Activated CD8-positive, alpha-beta T cell treated with anti-CD3 and anti-CD28 coated beads for 36 hours (primary cell): ENCODE data around the gene EMC9. TPM values are rescaled to one million over a fixed set of nuclear protein-coding genes. Genes with fewer than 3 reads are reported as not detected.

Experiments used
- ATAC-seq: fragments of 200-7000 bp; cut with Tn5 transposase; one replicate; pipeline ENCODE4 v1.10.0; 2021; ENCODE audit warnings: mild to moderate bottlenecking, moderate library complexity
- CTCF ChIA-PET: fragments of 350-600 bp; sonication (Branson Sonifier 250); formaldehyde crosslinking; loops from one replicate; lab custom pipeline; 2021; ENCODE audit warnings: antibody characterized with exemption; lab: Charles Lee
- POLR2A ChIA-PET: fragments of 350-600 bp; sonication (Branson Sonifier 250); formaldehyde crosslinking; loops from one replicate; lab custom pipeline; 2021; ENCODE audit warnings: antibody characterized with exemption; lab: Charles Lee
- DNase-seq: peaks from one replicate; pipeline ENCODE4 v3.0.0-alpha.2; 2020
- H3K27ac Mint-ChIP-seq: one replicate; pipeline ENCODE4 v1.8.0; 2021; ENCODE audit warnings: mild to moderate bottlenecking, mixed read lengths
- H3K27me3 Mint-ChIP-seq: one replicate; pipeline ENCODE4 v1.8.0; 2021; ENCODE audit warnings: mixed read lengths
- H3K36me3 Mint-ChIP-seq: one replicate; pipeline ENCODE4 v1.8.0; 2021; ENCODE audit warnings: low read depth, mixed read lengths
- H3K4me1 Mint-ChIP-seq: one replicate; pipeline ENCODE4 v1.8.0; 2021; ENCODE audit warnings: low read depth, mixed read lengths
- H3K4me3 Mint-ChIP-seq: one replicate; pipeline ENCODE4 v1.8.0; 2021; ENCODE audit warnings: mild to moderate bottlenecking, moderate library complexity, mixed read lengths
- H3K9me3 Mint-ChIP-seq: one replicate; pipeline ENCODE4 v1.8.0; 2021; ENCODE audit warnings: mixed read lengths
- CTCF ChIP-seq: fragments of 200-600 bp; IDR thresholded peaks from one replicate; pipeline ENCODE4 v1.8.0; 2022; ENCODE audit warnings: antibody characterized with exemption, mild to moderate bottlenecking
- intact Hi-C: fragments of 100-400 bp; cut with micrococcal nuclease; formaldehyde crosslinking; loops from one replicate; pipeline ENCODE4 v1.10.0; 2022
- total RNA-seq, 2 experiments: library from RNA; stranded (reverse); gene quantifications; one replicate each; pipeline ENCODE4 v1.2.3, GENCODE V29; 2021

Gene EMC9
- total RNA-seq, 2 experiments from 2014 or later = 39.0 to 39.9 TPM

- H3K4me1 Mint-ChIP-seq = peaks cover 6% of the 10 kb centered on the region
- no peak for DNase-seq
- no peaks in the 10 kb centered on the region for H3K9me3 Mint-ChIP-seq
- POLR2A ChIA-PET = interaction anchor here (0.9 to 9.1 kb wide), 3 partner anchors 7 to 15 kb away, joined by 3 to 80 read pairs (median 5); partner anchors contain the start of genes DCAF11, NRL and PCK2
- no peak overlapping the region for H3K27ac Mint-ChIP-seq
- H3K36me3 Mint-ChIP-seq = peaks cover 58% of the 10 kb centered on the region
- no peak for TF ChIP-seq CTCF
- H3K27me3 Mint-ChIP-seq = no peaks in the 10 kb centered on the region
- CTCF ChIA-PET = interaction anchor here (1.0 to 10.8 kb wide), 3 partner anchors 8 to 44 kb away, joined by 3 to 218 read pairs (median 9); partner anchors contain the start of genes DCAF11, NRL and PCK2
- intact Hi-C loops = no loop called here
- H3K4me3 Mint-ChIP-seq = no peak overlapping the region
- ATAC-seq = no peak
Measured at GRCh38 chr14:24102357-24103048, 38.9 kb downstream of the EMC9 start.

DNA sequence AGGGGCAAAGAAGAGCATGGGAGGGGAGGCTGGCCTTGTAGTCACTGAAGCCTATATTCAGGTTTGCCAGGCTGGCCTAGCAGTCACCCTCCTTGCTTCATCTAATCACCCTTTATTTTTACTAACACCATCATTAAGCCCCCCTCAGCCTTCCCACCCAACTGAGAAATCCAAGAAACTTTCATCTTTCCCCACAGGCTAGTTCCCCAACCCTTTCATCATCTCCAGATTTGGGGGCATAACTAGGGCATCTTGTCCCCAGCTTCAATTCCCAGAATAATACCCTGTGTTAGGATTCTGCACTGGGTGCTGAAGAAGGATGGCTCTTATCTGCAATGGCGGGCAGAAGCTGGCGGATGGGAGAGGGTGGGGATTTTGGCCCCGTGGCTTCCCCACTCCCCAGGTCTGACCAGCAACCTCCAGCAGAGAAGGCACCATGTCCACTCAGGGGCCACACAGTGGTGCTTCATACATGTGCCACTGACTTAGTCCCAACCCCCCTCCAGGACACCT is 40.4 kb downstream of the EMC9 start:
- no peak for TF ChIP-seq CTCF
- Mint-ChIP-seq H3K9me3 (no peaks in the 10 kb centered on the region), H3K36me3 (peaks cover 67% of the 10 kb centered on the region), H3K27ac (no peak overlapping the region), H3K4me1 (peaks cover 11% of the 10 kb centered on the region), H3K4me3 (no peak overlapping the region), H3K27me3 (no peaks in the 10 kb centered on the region)
- POLR2A ChIA-PET = interaction anchor here (1.1 kb wide), 1 partner anchor 21 kb away, joined by 4 read pairs; no protein-coding TSS in a partner anchor
- intact Hi-C loops = no loop called here
- DNase-seq (no peak), ATAC-seq (no peak)
- CTCF ChIA-PET = interaction anchor here (1.5 to 10.8 kb wide), 2 partner anchors 6 to 43 kb away, joined by 5 to 218 read pairs; partner anchors contain the start of gene PCK2

GRCh38 chr14:24100197-24100981 is 41.0 kb downstream of the EMC9 start:
- Mint-ChIP-seq H3K27me3 (no peaks in the 10 kb centered on the region), H3K9me3 (no peaks in the 10 kb centered on the region), H3K27ac (no peak overlapping the region), H3K4me3 (no peak overlapping the region), H3K4me1 (peaks cover 12% of the 10 kb centered on the region), H3K36me3 (peaks cover 72% of the 10 kb centered on the region)
- ATAC-seq = no peak
- no peak for DNase-seq
- CTCF ChIA-PET = interaction anchor here (0.7 to 10.8 kb wide), 4 partner anchors 6 to 43 kb away, joined by 4 to 218 read pairs (median 6); partner anchors contain the start of gene PCK2
- intact Hi-C loops = no loop called here
- POLR2A ChIA-PET = interaction anchor here (0.6 to 1.1 kb wide), 3 partner anchors 13 to 20 kb away, joined by 4 read pairs; no protein-coding TSS in a partner anchor
- no peak for TF ChIP-seq CTCF

GRCh38 chr14:24098927-24099813 is 42.2 kb downstream of the EMC9 start:
- no peak for ATAC-seq
- CTCF ChIA-PET = interaction anchor here (1.8 to 10.4 kb wide), 2 partner anchors 7 to 8 kb away, joined by 6 to 218 read pairs; no protein-coding TSS in a partner anchor
- no peaks in the 10 kb centered on the region for H3K27me3 Mint-ChIP-seq
- no peak overlapping the region for H3K27ac Mint-ChIP-seq
- TF ChIP-seq CTCF = no peak
- intact Hi-C loops = no loop called here
- POLR2A ChIA-PET = interaction anchor here (8.3 kb wide), 1 partner anchor 7 kb away, joined by 80 read pairs; no protein-coding TSS in a partner anchor
- H3K36me3 Mint-ChIP-seq = peaks cover 70% of the 10 kb centered on the region
- peaks cover 12% of the 10 kb centered on the region for H3K4me1 Mint-ChIP-seq
- no peak overlapping the region for H3K4me3 Mint-ChIP-seq
- no peak for DNase-seq
- no peaks in the 10 kb centered on the region for H3K9me3 Mint-ChIP-seq
